ENCODE results near the gene APOC4.
"Not testable (repeated sequence)": the region's sequence is repeated elsewhere in the genome, so short reads cannot be mapped to it uniquely, and the experiment has no call there.

Gene APOC4

DNA sequence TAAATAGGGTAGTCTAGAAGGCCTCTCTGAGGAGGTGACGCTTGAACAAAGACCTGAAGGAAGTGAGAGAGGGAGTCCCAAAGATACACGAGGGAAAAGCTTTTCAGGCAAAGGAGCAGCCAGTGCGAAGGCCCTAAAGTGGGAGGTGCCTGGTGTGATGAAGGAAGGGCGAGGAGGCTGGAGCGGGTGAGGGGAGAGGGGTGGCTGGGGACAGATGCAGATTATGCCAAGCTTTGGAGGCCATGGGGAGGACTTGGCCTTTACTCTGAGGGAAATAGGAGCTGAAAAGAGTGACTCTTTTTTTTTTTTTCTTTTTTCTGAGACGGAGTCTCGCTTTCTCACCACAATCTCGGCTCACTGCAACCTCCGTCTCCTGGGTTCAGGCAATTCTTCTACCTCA is 16.1 kb downstream of the APOC4 start:
- no peak for DNase-seq (ENCODE audit: low spot score)

DNA sequence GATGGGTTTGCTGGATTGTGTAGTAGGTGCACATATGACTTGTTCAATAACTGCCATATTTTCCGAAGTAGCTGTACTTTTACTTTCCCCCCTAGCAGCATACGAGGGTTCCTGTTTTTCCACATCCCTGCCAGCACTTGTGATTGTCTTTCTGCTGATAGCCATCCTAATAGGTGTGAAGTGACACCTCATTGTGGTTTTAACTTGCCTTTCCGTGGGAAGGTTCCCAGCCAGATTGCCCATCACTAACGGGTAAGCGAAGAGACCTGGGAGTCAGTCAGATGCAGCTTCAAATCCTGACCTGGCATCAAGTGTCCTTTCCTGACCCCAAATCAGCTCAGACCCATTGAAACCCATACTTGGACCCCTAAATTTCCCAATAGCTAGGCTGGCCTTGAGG is 17.7 kb downstream of the APOC4 start:
- no peak for DNase-seq (ENCODE audit: low spot score)

DNA sequence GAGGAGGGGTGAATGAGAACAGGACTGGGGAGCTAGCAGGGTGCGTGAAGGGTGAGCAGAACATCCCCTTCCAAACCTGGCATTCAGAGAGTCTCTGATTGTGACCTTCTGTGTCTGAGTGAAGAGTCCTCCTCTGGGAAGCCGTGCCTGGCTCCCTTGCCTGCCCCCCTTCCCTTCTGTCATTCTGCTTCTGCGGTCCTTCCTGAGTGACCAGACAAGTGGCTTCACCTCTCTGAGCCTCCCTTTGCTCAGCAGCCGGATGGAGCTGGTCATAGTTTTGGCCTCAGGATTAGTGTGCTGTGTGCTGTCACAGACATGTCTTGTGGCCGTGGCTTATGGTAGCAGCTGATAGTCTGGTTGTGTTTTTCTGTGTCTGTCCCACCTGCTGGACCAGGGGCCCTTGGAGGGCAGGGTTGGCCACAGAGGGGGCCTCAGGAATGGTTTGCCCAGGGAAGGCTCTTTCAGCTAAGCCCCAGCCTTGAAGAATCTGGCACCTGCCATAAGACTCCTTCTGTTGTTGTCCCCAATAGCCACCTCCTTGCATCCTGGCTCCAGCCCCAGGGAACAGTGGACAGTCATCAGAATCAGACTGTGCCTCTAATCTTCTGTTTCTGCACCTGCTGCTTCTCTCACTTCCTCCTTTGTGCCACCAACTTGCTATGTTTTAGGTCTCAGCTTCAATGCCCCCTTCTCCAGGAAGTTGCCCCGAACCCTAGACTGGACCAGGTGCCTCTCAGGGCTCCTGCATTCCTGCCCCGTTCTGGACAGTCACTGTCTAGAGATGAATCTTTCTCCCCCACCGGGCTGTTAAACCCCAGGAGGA is 19.1 kb downstream of the APOC4 start:
- no peak for DNase-seq (ENCODE audit: low spot score)

DNA sequence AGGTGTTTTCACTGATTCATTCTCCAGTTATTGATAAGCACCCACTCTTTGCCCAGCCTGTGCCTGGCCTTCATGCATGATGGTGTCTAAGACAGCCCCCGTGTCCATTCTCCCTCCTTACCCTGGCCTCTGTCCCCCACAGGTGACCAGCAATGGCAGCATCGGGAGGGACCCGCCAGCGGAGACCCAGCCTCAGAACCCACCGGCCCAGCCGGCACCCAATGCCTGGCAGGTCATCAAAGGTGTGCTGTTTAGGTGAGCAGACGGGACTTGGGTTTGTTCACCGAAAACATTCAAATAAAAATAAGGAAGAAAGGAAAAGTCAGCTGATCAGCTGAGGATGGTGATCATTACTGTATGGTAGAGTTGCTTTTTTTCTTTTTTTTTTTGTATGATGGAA is 19.8 kb downstream of the APOC4 start:
- no peak for DNase-seq (ENCODE audit: low spot score)

DNA sequence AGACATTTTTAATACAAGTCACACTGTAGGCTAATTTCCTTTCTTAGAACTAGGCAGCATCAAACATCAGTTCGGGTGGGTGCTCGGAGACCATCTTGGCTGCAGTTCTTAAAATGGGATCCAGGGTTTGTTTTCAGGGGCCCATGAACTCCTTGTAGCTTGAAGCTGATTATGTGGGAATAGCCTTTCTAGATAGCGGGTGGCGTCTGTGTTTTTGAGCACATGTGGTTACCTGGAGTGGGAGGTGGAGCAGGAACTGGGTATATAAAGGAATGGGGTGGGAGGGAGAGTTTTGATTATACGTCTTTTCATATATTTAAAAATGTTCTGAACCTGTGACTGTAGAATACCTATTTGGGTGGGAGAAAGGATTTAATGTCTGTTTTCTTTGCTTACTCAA is 26.1 kb downstream of the APOC4 start:
- DNase-seq (ENCODE audit: low spot score), result no peak

DNA sequence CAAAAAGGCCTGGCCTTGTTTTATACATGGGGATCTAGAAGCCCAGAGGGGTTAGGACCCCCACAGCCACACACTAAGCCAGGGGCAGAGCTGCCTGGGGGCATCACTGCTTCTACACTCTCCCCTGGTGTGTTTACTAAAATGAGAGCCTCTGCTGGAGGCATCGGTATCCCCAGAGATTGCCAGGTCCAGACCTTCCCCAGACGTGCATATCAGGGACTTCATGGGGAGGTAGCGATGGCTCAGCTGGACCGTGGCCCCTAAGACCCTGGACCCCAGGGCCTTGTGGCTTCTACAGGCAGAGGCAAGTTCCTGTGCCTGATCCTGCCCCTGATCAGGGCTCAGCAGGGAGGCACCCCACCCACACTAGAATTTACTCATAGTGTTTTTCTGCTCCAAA is 26.6 kb downstream of the APOC4 start:
- no peak for DNase-seq (ENCODE audit: low spot score)

DNA sequence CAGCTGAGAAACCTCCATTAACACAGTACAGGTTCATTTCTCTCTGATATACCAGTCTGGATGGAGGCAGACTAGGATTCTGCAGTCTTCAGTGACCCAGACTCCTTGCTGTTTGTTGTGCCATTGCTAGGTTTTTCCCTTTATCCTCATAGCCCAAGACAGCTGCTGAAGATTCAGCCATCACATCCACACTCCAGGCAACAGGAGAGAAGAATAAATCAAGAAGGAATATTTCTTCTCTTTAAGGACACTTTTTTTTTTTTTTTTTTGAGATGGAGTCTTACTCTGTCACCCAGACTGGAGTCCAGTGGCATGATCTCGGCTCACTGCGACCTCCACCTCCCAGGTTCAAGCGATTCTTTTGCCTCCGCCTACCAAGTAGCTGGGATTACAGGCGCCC is 27.4 kb downstream of the APOC4 start:
- DNase-seq (ENCODE audit: low spot score), result no peak

DNA sequence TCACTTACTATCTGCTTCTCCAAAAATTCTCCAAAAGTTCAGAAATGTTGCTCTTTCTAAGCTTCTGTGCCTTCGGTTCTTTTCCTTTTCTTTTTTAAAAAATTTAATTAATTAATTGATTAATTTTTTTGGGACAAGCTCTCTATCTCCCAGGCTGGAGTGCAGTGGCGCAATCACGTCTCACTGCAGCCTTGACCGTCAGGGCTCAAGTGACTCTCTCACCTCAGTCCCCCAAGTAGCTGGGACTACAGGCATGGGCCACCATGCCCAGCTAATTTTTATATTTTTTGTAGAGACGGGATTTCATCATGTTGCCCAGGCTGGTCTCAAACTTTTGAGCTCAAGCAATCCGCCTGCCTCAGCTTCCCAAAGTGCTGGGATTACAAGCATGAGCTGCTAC is 29.4 kb downstream of the APOC4 start:
- DNase-seq (ENCODE audit: low spot score), result not testable (repeated sequence)

DNA sequence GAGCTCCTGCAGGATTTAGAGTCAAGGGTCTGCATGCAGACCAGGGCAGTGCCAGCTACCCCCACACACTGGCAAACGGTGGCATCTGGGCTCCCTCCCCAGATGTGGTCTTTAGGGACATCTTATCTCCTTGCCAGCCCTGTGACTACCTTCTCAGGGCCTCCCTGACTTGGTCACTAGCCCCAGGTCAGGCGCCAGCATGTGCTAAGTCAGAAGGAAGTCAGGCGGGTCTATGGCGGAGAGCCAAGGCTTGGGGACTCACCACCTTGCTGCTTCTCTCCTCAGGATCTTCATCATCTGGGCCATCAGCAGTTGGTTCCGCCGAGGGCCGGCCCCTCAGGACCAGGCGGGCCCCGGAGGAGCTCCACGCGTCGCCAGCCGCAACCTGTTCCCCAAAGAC is 30.8 kb downstream of the APOC4 start:
- no peak for DNase-seq (ENCODE audit: low spot score)

DNA sequence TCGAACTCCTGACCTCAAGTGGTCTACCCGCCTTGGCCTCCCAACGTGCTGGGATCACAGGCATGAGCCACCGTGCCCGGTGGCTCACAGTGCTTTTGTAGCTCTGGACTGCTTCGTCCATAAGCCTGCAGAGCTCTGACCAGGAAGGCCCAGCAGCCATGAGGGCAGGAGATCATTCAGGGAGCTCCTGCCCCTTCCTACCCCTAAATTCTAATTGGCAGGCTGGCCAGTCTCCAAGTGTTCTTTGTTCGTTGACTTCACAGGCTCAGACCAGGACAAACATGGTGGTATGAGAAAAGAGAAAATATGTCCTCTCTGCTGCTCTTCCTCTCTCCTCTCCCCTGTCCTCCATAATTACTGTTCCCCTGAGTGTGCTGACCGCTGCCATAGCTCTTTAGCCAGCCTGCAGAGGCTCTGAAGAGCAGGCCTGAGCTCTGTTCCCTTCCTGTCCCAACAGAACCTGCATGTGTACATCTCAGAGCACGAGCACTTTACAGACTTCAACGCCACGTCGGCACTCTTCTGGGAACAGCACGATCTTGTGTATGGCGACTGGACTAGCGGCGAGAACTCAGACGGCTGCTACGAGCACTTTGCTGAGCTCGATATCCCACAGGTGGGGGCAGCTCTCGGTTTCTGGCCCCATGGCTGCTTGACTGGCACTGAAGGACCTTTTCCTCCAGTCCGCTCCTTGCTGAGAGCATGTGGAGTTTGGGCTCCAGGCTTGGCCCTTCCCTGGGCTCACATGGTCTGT is 32.1 kb downstream of the APOC4 start:
- no peak for DNase-seq (ENCODE audit: low spot score)

DNA sequence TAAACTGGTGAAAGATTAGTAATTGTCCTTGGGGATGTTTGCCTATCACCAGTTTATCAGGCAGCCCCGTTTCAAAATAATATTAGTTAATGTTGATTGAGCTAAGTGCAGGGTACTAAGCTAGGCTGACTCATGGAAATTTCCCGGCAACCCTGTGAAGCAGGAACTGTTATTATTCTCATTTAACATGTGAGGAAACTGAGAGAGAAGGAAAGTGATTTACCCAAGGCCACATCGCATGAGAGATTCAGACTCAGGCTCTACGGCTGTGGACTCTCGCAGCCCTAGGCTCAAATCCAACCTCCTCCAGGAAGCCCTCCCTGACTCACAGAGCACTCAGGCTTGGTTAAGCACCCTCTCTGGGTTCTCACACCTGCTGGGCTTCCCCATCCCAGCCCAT is 32.8 kb downstream of the APOC4 start:
- no peak for DNase-seq (ENCODE audit: low spot score)

DNA sequence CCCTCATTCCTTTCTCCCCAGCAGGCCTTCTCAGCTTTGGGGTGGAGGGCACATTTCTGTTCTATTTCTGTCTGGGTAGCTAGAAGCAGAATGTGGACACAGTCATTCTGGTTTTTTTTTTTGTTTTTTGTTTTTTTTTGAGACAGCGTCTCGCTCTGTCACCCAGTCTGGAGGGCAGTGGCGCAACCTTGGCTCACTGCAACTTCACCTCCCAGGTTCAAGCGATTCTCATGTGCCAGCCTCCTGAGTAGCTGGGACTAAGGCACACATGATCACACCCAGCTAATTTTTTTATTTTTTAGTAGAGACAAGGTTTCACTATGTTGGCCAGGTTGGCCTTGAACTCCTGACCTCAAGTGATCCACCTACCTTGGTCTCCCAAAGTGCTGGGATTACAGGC is 33.4 kb downstream of the APOC4 start:
- no peak for DNase-seq (ENCODE audit: low spot score)

DNA sequence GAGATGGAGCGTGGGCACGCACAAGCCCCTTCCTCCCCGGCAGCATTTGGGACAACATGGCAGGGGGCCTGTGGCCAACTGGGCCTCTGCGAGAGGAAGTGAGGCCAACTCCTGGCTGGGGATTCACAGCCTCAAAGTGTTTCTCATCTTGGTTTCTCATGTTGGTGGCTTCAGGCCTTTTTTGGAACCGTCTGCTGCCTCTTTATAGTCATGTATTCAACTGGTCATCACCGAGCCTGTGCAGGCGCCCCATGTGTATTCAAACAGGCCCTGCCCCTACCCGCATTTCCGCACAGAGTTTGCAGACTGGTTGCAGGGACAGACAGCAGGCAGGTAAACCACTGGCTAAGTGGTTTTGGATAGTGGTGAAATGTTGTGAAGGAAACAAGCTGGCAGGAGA is 42.0 kb downstream of the APOC4 start:
- no peak for DNase-seq (ENCODE audit: low spot score)

DNA sequence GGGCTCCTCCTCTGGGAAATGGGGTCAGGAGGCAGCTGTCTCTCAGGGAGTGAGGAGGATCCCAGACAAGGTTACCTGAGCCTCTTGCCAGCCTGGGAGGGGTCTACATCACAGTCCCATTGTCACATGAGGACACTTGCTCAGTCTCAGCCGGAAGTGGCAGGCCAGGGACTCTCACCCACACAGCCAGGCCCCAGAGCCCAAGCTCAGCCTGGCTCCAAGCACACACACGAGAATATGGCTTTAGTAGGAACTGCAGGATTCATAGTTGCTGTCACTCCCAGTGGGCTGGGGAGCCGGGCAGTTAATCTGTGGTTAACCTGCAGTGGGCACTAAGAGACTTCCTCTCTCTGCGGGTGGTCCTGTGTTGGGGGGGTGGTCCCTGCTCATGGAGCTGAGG is 43.4 kb downstream of the APOC4 start:
- DNase-seq (ENCODE audit: low spot score), result no peak

DNA sequence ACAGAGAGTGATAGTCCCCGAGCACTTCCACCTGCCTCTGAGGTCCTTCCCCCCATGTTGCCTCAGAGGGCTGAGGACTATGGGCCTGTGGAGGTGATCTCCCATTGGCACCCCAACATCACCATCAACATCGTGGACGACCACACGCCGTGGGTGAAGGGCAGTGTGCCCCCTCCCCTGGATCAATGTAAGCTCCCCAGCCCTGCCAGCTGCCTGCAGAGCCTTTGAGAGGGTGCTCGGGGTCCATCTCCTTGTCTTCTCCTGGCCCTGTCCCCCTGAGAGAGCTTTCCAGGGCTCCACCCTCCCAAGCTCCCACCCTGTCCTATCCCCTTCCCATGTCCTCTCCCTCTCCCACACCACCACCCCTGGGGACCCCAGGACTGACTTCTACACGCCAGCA is 44.4 kb downstream of the APOC4 start:
- no peak for DNase-seq (ENCODE audit: low spot score)

DNA sequence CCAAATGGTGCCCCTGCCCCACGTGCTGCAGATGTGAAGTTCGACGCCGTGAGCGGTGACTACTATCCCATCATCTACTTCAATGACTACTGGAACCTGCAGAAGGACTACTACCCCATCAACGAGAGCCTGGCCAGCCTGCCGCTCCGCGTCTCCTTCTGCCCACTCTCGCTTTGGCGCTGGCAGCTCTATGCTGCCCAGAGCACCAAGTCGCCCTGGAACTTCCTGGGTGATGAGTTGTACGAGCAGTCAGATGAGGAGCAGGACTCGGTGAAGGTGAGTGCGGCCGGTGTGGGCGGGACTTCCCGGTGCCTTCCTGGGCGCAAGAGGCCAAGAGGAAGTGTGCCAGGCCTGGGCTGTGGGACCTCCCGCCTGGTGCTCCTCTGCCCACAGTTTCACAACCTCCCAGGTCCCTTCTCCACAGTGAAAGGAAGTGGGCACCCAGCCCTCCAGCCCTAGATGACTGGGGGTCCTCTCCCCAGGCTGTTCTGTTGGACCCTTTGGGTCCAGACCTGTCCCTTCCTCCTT is 45.2 kb downstream of the APOC4 start:
- no peak for DNase-seq (ENCODE audit: low spot score)

DNA sequence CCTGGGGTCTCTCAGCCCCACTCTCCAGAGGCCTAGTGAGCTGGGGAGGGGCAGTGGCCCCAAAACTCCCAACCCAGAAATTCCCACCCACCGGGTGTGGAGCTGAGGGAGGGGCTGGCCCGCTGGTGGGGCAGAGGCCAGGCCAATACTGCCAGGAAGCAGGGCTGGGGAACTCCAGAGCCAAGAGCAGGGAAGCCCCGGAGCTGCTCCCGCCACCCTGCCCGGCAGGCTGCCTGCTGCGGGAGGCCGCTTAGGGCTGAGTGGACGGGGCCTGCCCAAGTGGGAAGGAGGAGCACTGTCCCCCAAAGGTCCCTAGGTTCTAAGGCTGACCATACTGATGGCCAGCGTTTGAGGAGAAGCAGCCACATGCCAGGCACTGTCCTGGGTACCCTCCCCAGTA is 46.2 kb downstream of the APOC4 start:
- no peak for DNase-seq (ENCODE audit: low spot score)

DNA sequence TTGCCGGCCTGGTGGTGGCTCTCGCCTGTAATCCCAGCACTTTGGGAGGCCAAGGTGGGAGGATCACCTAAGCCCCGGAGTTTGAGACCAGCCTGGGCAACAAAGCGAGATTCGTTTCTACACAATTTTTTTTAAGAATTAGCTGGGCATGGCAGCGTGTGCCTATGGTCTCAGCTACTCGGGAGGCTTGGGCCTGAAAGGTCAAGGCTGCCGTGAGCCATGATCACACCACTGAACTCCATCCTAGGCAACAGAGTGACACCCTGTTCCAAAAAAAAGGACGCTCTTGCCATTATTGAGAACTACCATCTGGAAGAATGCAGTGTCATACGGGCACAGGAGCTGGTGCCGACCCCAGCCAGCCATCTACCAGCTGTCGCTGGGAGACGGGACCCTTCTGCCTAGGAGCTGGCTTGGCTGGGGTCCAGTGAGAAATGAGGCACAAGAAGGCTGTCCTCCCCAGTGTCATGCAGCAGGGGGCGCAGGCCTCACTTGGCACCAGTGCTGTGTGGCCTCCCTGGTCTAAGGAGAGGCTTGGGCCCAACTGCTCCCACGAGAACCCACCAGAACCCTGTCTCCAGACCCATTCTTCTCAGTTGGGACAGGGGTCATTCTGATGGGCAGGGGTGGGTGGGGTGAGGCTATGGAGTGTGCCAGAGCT is 47.0 kb downstream of the APOC4 start:
- peak; percentile 88 for DNase-seq (ENCODE audit: low spot score)

DNA sequence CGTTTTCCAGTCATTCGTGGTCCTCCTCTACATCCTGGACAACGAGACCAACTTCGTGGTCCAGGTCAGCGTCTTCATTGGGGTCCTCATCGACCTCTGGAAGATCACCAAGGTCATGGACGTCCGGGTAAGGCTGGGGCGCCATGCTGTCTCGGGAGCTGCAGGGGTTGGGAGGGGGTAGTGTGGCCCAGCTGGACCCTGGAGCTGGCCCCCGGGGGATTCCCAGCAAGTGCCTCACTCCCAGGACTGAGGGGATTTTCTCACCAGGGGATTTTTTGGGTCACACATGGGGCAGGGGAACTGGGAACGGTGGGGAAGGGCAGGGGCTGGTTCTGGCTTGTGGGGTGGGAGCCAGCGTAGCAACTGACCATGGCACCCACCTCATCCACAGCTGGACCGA is 48.4 kb downstream of the APOC4 start:
- no peak for DNase-seq (ENCODE audit: low spot score)

DNA sequence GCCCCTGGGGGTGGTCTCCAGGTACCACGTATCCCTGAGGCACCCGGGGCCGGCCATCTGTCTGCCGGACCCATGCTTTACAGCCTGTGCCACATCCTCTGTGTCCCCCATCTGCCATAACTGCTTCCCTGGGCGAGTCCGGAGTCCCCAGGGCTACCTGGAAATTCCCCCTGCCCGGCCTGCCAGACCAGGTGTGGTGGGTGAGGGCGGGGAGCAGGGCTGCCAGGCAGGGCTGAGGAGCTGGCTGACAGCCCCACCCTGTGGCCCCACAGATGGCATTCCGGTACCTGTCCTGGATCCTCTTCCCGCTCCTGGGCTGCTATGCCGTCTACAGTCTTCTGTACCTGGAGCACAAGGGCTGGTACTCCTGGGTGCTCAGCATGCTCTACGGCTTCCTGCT is 48.9 kb downstream of the APOC4 start:
- DNase-seq (ENCODE audit: low spot score), result no peak

DNA sequence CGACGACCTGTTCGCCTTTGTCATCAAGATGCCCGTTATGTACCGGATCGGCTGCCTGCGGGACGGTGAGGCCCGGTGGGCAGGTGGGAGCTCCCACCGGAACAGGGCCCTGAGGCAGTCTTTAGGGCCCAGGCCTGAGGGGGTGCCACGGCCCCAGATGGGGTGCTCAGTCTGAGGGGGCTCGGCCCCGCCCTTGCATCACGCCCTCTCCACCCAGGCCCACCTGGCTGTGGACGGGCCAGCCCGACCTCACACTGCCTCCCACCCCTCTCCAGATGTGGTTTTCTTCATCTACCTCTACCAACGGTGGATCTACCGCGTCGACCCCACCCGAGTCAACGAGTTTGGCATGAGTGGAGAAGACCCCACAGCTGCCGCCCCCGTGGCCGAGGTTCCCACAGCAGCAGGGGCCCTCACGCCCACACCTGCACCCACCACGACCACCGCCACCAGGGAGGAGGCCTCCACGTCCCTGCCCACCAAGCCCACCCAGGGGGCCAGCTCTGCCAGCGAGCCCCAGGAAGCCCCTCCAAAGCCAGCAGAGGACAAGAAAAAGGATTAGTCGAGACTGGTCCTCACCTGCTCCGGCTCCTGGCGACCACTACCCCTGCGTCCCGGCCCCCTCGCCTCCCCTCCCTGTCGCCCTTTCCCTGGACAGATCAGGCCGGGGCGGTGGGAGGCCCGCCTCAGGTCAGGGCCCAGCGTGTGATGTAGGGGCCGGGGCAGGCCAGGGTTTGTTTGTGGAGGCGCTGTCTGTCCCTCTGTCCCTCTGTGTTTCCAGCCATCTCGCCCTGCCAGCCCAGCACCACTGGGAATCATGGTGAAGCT is 50.5 kb downstream of the APOC4 start:
- DNase-seq (ENCODE audit: low spot score), result no peak

DNA sequence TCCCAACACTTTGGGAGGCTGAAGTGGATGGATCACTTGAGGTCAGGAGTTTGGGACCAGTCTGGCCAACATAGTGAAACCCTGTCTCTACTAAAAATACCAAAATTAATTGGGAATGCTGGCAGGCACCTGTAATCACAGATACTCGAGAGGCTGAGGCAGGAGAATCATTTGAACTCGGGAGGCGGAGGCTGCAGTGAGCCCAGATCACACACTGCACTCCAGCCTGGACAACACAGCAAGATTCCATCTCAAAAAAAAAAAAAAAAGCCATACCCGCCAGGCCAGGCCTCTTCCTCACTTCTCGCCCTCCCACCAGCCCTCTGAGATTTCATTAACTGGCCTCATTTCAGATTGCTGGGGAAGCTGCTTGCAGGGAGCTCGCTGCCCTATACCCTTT is 51.5 kb downstream of the APOC4 start:
- no peak for DNase-seq (ENCODE audit: low spot score)

Measured in iPS-NIHi11 (cell line).